ENCODE results near the gene LRRFIP2.

LRRFIP2 gene

GRCh38 chr3:37118163-37118562 lies 56.2 kb downstream of the LRRFIP2 start:
- H3K27ac ChIP-seq: no peak overlapping the region
- ChIA-PET POLR2A (ENCODE audit: low non-redundant PET) (no interaction called here), CTCF (no interaction called here)
- TF ChIP-seq CTCF (conservative IDR thresholded peaks at IDR 0.05; ENCODE audit: low read depth): no peak
- DNase-seq (ENCODE audit: low spot score): no peak

- ChIA-PET POLR2A (ENCODE audit: low non-redundant PET) (no interaction called here), CTCF (interaction anchor here (0.6 to 0.7 kb wide), 2 partner anchors 24 to 25 kb away, joined by 3 to 4 read pairs; no protein-coding TSS in a partner anchor)
- TF ChIP-seq CTCF (conservative IDR thresholded peaks at IDR 0.05; ENCODE audit: low read depth): no peak
- DNase-seq (ENCODE audit: low spot score): no peak
- no peak overlapping the region for H3K27ac ChIP-seq
Observed at GRCh38 chr3:37117548-37117947, 56.8 kb downstream of the LRRFIP2 start.

GRCh38 chr3:37116998-37117397 lies 57.4 kb downstream of the LRRFIP2 start:
- ChIA-PET POLR2A (ENCODE audit: low non-redundant PET) (no interaction called here), CTCF (interaction anchor here (0.6 to 0.7 kb wide), 2 partner anchors 23 to 25 kb away, joined by 3 to 4 read pairs; no protein-coding TSS in a partner anchor)
- no peak overlapping the region for H3K27ac ChIP-seq
- no peak for DNase-seq (ENCODE audit: low spot score)
- TF ChIP-seq CTCF (conservative IDR thresholded peaks at IDR 0.05; ENCODE audit: low read depth): no peak

GRCh38 chr3:37115446-37115845 lies 58.9 kb downstream of the LRRFIP2 start:
- ChIA-PET POLR2A (ENCODE audit: low non-redundant PET) (no interaction called here), CTCF (no interaction called here)
- TF ChIP-seq CTCF (conservative IDR thresholded peaks at IDR 0.05; ENCODE audit: low read depth): no peak
- H3K27ac ChIP-seq: no peak overlapping the region
- peak; percentile 8 for DNase-seq (ENCODE audit: low spot score)

- ChIA-PET POLR2A (ENCODE audit: low non-redundant PET) (no interaction called here), CTCF (no interaction called here)
- H3K27ac ChIP-seq: no peak overlapping the region
- DNase-seq (ENCODE audit: low spot score): peak; percentile 13
- TF ChIP-seq CTCF (conservative IDR thresholded peaks at IDR 0.05; ENCODE audit: low read depth): no peak
Observed at GRCh38 chr3:37114251-37115145, 59.9 kb downstream of the LRRFIP2 start.

- TF ChIP-seq CTCF (conservative IDR thresholded peaks at IDR 0.05; ENCODE audit: low read depth): no peak
- CTCF ChIA-PET: no interaction called here
- DNase-seq (ENCODE audit: low spot score): no peak
- POLR2A ChIA-PET (ENCODE audit: low non-redundant PET): no interaction called here
- H3K27ac ChIP-seq: no peak overlapping the region
Observed at GRCh38 chr3:37112987-37113386, 61.4 kb downstream of the LRRFIP2 start.

Measured in RWPE1 (cell line).